Endothelial cell of umbilical vein (primary cell): Measurements from ENCODE around the gene WWC1. TPM values are rescaled to one million over a fixed set of nuclear protein-coding genes. Genes with fewer than 3 reads are reported as not detected.

ENCODE experiments used
- BruUV-seq: library from RNA; stranded (reverse); fragments of 400-500 nt; replicated peaks from 2 replicates; lab custom pipeline; 2021; lab: Mats Ljungman, UMichigan
- CTCF ChIA-PET: fragments of 300-600, 350-600 bp; sonication (Branson Sonifier 250); formaldehyde crosslinking; loops from one replicate; lab custom pipeline; 2021; ENCODE audit warnings: antibody characterized with exemption, inconsistent platforms; lab: Charles Lee
- POLR2A ChIA-PET: fragments of 300-600, 350-600 bp; sonication (Branson Sonifier 250); formaldehyde crosslinking; loops from one replicate; lab custom pipeline; 2021; ENCODE audit warnings: antibody characterized with exemption, inconsistent platforms; lab: Charles Lee
- DNase-seq: peaks from one replicate; pipeline ENCODE4 v3.0.0-alpha.2; 2011; ENCODE audit warnings: low read depth, low spot score
- FAIRE-seq: peaks from 2 replicates; lab custom pipeline; 2011; peaks lifted over from hg19 to GRCh38; lab: Jason Lieb, UNC
- H2AFZ ChIP-seq: 2 replicates; pipeline ENCODE4 v1.6.0; 2012; ENCODE audit warnings: low read depth, low read length, control low read depth, inconsistent platforms
- H3K27ac ChIP-seq: 2 replicates; pipeline ENCODE4 v1.5.1; 2011; ENCODE audit warnings: low read depth, mild to moderate bottlenecking, control low read depth, low read length, moderate library complexity; ENCODE audit not compliant: insufficient read depth
- H3K27me3 ChIP-seq, 2 experiments: 2 replicates each; pipeline versions ENCODE4 v1.6.0 to v1.6.1; 2011; ENCODE audit warnings: low read length in 2 of 2, mixed read lengths in 1 of 2; ENCODE audit not compliant: control insufficient read depth in 2 of 2, insufficient read depth in 2 of 2
- H3K36me3 ChIP-seq, 2 experiments: 2 replicates in 1 of 2; 3 replicates in 1 of 2; pipeline ENCODE4 v1.5.1; 2011; ENCODE audit warnings: low read length in 2 of 2, mild to moderate bottlenecking in 1 of 2, moderate library complexity in 1 of 2; ENCODE audit not compliant: control insufficient read depth in 2 of 2, insufficient read depth in 2 of 2; ENCODE audit errors: extremely low read depth in 1 of 2
- H3K4me1 ChIP-seq: 3 replicates; pipeline ENCODE4 v1.5.1; 2011; ENCODE audit warnings: mild to moderate bottlenecking, low read length; ENCODE audit not compliant: control insufficient read depth, insufficient read depth; ENCODE audit errors: extremely low read depth
- H3K4me2 ChIP-seq: 2 replicates; pipeline ENCODE4 v1.6.1; 2011; ENCODE audit warnings: low read length, control low read depth, mixed read lengths; ENCODE audit not compliant: insufficient read depth
- H3K4me3 ChIP-seq, 3 experiments: fragments of 200-600 bp in 1 of 3; sonication (generic), shearing (Covaris generic) in 1 of 3; replicated peaks in 1 of 3; 2 replicates each; pipeline ENCODE4 v1.5.1; 2011 to 2016; ENCODE audit warnings: control low read depth in 3 of 3, low read length in 3 of 3, mild to moderate bottlenecking in 2 of 3, inconsistent platforms in 1 of 3, low read depth in 1 of 3, moderate library complexity in 1 of 3; ENCODE audit not compliant: insufficient read depth in 1 of 3
- H3K79me2 ChIP-seq: 2 replicates; pipeline ENCODE4 v1.6.0; 2012; ENCODE audit warnings: low read length, inconsistent platforms; ENCODE audit not compliant: control insufficient read depth, insufficient read depth
- H3K9ac ChIP-seq: replicated peaks from 2 replicates; pipeline ENCODE3; 2011; ENCODE audit warnings: low read length, control low read depth; ENCODE audit not compliant: insufficient read depth; ENCODE audit errors: extremely low read depth
- H3K9me1 ChIP-seq: replicated peaks from 3 replicates; pipeline ENCODE4 v1.6.0; 2011; ENCODE audit warnings: mild to moderate bottlenecking, low read length; ENCODE audit not compliant: control insufficient read depth, insufficient read depth; ENCODE audit errors: extremely low read depth
- H3K9me3 ChIP-seq: replicated peaks from 2 replicates; pipeline ENCODE4 v1.5.1; 2012; ENCODE audit warnings: low read length, inconsistent platforms; ENCODE audit not compliant: control insufficient read depth, insufficient read depth
- H4K20me1 ChIP-seq: replicated peaks from 2 replicates; pipeline ENCODE3; 2011; ENCODE audit warnings: mild to moderate bottlenecking, low read length; ENCODE audit not compliant: control insufficient read depth, insufficient read depth; ENCODE audit errors: extremely low read depth
- CTCF ChIP-seq, 2 donors: IDR thresholded peaks; 1 replicate in 1 of 2; 2 replicates in 1 of 2; pipeline ENCODE4 v1.5.1; 2011; ENCODE audit warnings: low read length in 2 of 2, mild to moderate bottlenecking in 2 of 2, moderate library complexity in 2 of 2, control low read depth in 1 of 2, inconsistent platforms in 1 of 2, low read depth in 1 of 2; ENCODE audit not compliant: insufficient read depth in 1 of 2; ENCODE audit errors: extremely low read depth in 1 of 2
- EZH2 ChIP-seq: IDR thresholded peaks from 2 replicates; pipeline ENCODE4 v1.6.1; 2012; ENCODE audit warnings: borderline replicate concordance, low read depth, mild to moderate bottlenecking, moderate library complexity, low read length, inconsistent platforms; ENCODE audit not compliant: severe bottlenecking
- FOS ChIP-seq: IDR thresholded peaks from 2 replicates; pipeline ENCODE4 v1.6.1; 2011; ENCODE audit warnings: mild to moderate bottlenecking, low read length, moderate library complexity, borderline replicate concordance; ENCODE audit not compliant: insufficient read depth
- GATA2 ChIP-seq: IDR thresholded peaks from 2 replicates; pipeline ENCODE4 v1.7.0; 2011; ENCODE audit warnings: low read depth, mild to moderate bottlenecking, moderate library complexity, mixed read lengths, low read length; ENCODE audit not compliant: insufficient read length, insufficient read depth
- JUN ChIP-seq: IDR thresholded peaks from 2 replicates; pipeline ENCODE4 v1.6.1; 2011; ENCODE audit warnings: borderline replicate concordance, low read depth; ENCODE audit not compliant: insufficient read length, insufficient read depth
- MAX ChIP-seq: IDR thresholded peaks from 2 replicates; pipeline ENCODE4 v1.6.1; 2011; ENCODE audit not compliant: insufficient read depth, insufficient read length
- MYC ChIP-seq: IDR thresholded peaks from one replicate; pipeline ENCODE4 v1.6.1; 2011; ENCODE audit warnings: mild to moderate bottlenecking, low read depth, low read length
- POLR2A ChIP-seq: IDR thresholded peaks from 2 replicates; pipeline ENCODE4 v1.6.1; 2012; ENCODE audit warnings: low read depth, mild to moderate bottlenecking, control low read depth, low read length
- POLR2AphosphoS5 ChIP-seq: IDR thresholded peaks from 2 replicates; pipeline ENCODE4 v1.6.1; 2012; ENCODE audit warnings: low read depth, mild to moderate bottlenecking, control low read depth, low read length, moderate library complexity; ENCODE audit not compliant: insufficient read depth
- dilution Hi-C: fragments of 300-500 bp; cut with MboI; formaldehyde crosslinking; loops from one replicate; pipeline ENCODE4 v1.15.0; 2019; ENCODE audit warnings: low sequenced_read_pairs; ENCODE audit not compliant: extremely low pct_ligation_motif_present
- intact Hi-C: fragments of 100-400 bp; cut with micrococcal nuclease; formaldehyde crosslinking; loops from one replicate; pipeline ENCODE4 v1.10.0; 2022
- polyA plus RNA-seq, 4 experiments: library from polyadenylated mRNA; depleted of rRNA in 3 of 4; stranded (reverse) in 3 of 4; unstranded in 1 of 4; fragments of >200 nt; gene quantifications; 2 replicates each; pipeline versions ENCODE4 v1.2.1 to v1.2.3, GENCODE V29; 2011 to 2012; ENCODE audit warnings: missing spikeins in 1 of 4
- total RNA-seq: library from RNA; stranded (reverse); gene quantifications from 2 replicates; pipeline ENCODE4 v1.2.3, GENCODE V29; 2021

WWC1 gene
- total and polyA plus RNA-seq, 2 donors (not counting 3 experiments of a cell fraction or from before 2014, with no cell fraction given) = 0.03 to 0.91 TPM

DNA sequence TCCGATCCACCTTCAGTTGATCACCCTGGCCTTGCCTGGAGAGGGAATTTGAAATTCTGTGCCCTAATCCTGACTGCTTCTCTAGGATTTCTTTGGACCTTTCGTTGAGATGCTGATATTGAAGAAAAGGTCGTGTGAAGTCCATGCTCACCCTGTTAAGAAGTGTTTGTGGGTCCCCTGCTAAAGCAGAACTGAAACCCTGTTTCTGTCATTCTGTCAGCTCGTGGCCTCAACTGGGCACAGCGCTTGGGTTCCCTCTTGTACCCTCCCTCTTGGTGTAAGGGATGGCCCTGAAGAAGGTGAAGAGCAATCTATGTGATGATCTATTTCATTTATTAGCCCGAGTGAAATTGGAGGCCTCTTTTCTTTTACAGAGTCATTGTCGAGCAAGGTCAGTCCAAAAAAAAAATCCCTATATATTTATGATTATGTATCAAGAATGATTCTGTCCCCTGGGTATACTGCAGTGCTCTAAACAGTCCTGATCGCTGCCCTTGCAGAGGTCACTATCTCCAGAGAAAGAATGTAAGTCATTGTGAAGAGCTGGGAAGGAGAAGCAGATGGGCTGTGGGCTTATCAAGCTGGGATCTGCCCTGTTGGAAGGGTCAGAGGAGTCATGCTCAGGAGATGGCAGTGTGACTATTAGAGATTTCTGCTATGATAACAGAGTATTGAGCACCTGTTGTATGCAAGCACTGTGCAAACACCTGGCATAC lies 56.1 kb downstream of the WWC1 start:
- FAIRE-seq (no peak), DNase-seq (no peak)
- no peaks in the 10 kb centered on the region for H4K20me1 ChIP-seq
- no peak overlapping the region for H3K4me2 ChIP-seq
- no peaks in the 10 kb centered on the region for H3K4me1 ChIP-seq
- BruUV-seq = no TSS peak
- CTCF ChIA-PET = no interaction called here
- H3K27ac ChIP-seq = no peak overlapping the region
- TF ChIP-seq EZH2 = no peak
- TF ChIP-seq JUN = no peak
- no peak for TF ChIP-seq MAX
- no peak for TF ChIP-seq FOS
- TF ChIP-seq CTCF (IDR thresholded peaks at IDR 0.05; ENCODE audit: extremely low read depth in 1 of 2, insufficient read depth in 1 of 2, low read depth in 1 of 2, low read length in 2 of 2) = no peak
- TF ChIP-seq MYC = no peak
- TF ChIP-seq POLR2A = no peak
- no peak for TF ChIP-seq GATA2
- no peak for TF ChIP-seq POLR2AphosphoS5
- POLR2A ChIA-PET = no interaction called here
- no peaks in the 10 kb centered on the region for H3K9me3 ChIP-seq
- H3K9me1 ChIP-seq = no peaks in the 10 kb centered on the region
- no peaks in the 10 kb centered on the region for H3K36me3 ChIP-seq
- dilution Hi-C loops = no loop called here
- intact Hi-C loops = no loop called here
- no peak overlapping the region for H3K9ac ChIP-seq
- no peak overlapping the region for H3K4me3 ChIP-seq
- no peaks in the 10 kb centered on the region for H3K27me3 ChIP-seq
- H3K79me2 ChIP-seq = no peaks in the 10 kb centered on the region
- no peak overlapping the region for H2AFZ ChIP-seq
